ENCODE results near the gene ZFHX3.
"Not testable (repeated sequence)": the region's sequence is repeated elsewhere in the genome, so short reads cannot be mapped to it uniquely, and the experiment has no call there.

The ZFHX3 gene

DNA sequence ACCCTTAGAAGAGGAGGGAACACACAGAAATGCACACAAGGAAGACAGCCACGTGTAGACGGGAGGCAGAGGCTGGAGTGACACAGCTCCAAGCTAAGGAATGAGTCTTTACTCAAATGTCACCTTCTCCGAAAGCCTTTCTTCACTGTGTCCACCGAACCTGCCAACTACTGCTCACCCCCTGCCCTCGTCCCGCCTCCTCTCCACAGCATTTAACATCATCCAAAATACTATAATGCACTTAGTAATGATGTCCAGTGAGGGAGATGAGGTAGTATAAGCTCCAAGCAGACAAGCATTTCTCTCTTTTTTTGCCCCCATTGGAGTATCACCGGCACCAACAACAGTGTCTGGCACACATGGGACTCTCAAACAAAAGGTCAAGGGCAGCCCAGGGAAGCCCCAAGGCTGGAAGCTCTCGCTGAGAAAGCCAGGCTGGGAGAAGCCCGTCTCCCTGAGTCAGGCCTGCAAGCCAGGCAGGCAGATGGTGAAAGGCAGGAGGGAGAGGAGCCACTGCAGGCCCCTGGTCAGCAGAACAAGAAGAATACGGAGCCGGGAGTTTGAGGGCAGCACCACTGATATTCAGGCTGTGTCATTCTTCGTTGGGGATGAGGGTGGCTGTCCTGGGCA is 25.9 kb downstream of the ZFHX3 start:
- no peak for DNase-seq

GRCh38 chr16:73020409-73020884 is 27.5 kb downstream of the ZFHX3 start:
- DNase-seq: peak; percentile 64

- peak; percentile 6 for DNase-seq
Observed at GRCh38 chr16:73019457-73020362, 28.2 kb downstream of the ZFHX3 start.

DNA sequence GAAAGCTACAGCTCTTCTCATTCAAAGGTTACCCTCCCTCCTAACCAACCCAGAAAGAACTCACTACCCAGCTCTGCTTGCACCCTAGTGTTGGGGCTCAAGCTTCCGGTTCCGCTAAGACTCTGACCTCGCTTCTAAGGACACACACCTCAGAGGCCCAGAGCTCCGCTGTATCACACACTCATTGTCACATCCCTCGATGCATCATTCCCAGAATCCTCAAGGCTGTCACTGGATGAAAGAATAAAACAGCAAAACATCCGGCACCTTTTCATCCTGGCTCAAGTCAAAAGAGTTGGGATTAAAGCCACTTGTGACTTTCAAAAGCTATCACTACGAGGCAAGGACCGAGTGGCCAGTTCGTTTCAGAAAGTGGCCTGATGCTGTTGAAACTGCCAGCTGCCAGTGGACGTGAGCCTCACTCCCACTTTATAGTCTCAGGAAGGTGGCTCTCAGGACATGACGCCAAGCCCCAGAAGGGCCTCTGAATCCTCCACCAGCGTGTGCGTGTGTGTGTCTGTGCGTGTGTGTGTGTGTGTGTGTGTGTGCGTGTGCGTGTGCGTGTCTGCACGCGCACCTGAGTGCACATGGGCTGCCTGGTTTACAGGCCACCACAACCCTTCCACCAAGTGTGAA is 29.0 kb downstream of the ZFHX3 start:
- no peak for DNase-seq

- no peak for DNase-seq
Observed at GRCh38 chr16:73017321-73017720, 30.6 kb downstream of the ZFHX3 start.

GRCh38 chr16:73016488-73016830 is 31.5 kb downstream of the ZFHX3 start:
- DNase-seq: no peak

DNA sequence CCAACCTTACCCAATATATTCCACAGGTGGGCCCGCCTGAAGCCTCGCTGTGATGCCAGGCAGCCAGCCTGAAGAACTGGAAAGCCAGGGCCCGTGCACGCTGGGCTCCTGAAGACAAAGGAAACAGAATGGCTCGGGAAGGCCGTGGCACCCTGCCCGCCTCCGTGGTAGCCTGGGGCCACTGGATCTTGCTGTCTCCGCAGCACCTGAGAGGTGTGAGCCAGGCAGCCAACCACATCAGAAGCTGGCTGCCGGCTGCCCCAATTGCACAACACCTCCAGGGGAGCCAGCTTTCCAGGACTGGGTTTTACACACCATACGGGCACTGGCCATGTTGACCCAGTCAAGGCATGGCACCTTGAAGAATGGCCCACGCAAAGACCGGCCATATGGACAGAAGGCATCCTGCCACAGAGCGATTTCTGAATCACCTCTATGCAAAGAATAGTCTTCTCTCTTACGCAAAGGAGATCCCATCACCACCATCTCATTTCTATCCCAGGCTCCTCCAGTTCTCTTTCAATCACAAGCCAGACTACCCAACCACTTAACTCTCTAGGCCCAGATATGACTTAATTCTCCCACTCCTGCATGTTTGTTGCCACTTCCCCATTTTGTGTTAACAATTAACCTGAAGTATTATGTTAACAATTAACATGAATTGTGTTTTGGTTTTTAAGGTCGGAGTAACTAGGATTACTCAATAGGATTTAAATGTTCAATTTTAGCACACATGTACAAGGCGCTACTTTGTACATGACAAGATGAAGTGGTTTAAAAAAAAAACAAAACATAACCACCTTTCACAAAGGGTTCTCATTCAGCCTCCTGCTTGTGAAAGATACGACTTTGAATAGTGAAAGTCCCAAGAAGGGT is 32.1 kb downstream of the ZFHX3 start:
- DNase-seq: no peak

DNA sequence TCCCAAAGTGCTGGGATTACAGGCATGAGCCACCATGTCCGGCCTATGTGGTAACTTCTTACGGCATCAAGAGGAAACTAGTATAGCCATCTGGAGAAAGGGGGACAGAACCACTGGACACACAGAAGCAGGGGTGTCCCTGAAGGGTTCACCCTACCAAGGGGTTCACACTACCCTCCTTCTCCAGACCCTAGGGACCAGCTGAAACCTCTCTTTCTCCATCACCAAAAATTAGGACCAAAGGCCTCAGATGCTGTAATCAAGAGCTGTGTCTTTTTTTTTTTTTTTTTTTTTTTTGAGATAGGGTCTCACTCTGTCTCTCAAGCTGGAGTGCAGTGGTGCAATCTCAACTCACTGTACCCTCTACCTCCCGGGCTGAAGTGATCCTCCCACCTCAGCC is 33.2 kb downstream of the ZFHX3 start:
- no peak for DNase-seq

GRCh38 chr16:73013974-73014373 is 34.0 kb downstream of the ZFHX3 start:
- DNase-seq: no peak

GRCh38 chr16:73012341-73012740 is 35.6 kb downstream of the ZFHX3 start:
- no peak for DNase-seq

DNA sequence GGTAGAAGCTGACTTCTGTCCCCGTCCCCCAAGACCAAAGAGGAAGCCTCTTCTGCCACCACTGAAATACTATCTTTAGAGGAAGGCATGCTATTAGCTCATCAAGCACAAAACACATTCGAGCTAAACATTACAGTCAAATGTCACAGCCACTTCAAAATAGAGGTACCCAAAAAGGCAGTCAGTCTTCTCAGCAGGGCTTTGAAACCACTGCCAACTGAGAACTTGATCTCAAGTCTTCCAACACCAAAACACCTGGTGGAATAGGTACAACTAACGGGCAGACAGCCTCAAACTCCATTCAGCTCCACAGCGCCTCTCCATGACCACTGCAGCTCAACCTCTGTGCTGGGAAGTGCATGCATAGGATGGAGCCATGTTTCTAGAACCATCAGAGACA is 36.0 kb downstream of the ZFHX3 start:
- no peak for DNase-seq

DNA sequence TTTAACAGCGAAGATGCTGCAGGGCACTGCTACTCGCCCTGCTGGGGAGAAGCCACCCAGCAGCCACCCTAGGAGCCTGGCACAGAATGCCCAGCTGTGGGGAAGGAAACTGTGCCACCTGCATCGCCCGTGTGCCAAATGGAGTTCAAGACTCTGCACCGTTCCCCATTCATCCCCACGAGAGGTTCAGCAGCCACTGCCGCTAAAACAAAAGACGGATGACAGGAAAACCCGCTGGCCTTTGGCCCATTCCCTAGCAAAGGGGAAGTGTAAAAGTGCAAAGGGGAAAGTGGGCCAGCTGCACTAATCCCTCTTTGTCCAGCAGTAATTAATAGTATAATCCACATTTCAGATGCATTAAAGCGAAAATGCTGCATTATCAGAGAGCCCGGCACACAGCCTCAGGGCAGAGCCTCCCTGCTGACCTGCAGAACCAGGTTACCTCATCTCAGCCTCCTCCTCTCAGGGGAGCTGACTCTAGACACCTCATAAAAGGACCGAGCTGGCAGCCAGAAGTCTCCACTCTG is 37.7 kb downstream of the ZFHX3 start:
- no peak for DNase-seq

GRCh38 chr16:73009710-73010109 is 38.2 kb downstream of the ZFHX3 start:
- not testable (repeated sequence) for DNase-seq

GRCh38 chr16:73006026-73006425 is 41.9 kb downstream of the ZFHX3 start:
- no peak for DNase-seq

GRCh38 chr16:73002866-73003265 is 45.1 kb downstream of the ZFHX3 start:
- DNase-seq: no peak

GRCh38 chr16:73000907-73001521 is 46.9 kb downstream of the ZFHX3 start:
- DNase-seq: no peak

- DNase-seq: no peak
Observed at GRCh38 chr16:73000020-73000906, 47.7 kb downstream of the ZFHX3 start.

GRCh38 chr16:72999541-73000019 is 48.3 kb downstream of the ZFHX3 start:
- DNase-seq: no peak

- DNase-seq: no peak
Observed at GRCh38 chr16:72997141-72997542, 50.8 kb downstream of the ZFHX3 start.

DNA sequence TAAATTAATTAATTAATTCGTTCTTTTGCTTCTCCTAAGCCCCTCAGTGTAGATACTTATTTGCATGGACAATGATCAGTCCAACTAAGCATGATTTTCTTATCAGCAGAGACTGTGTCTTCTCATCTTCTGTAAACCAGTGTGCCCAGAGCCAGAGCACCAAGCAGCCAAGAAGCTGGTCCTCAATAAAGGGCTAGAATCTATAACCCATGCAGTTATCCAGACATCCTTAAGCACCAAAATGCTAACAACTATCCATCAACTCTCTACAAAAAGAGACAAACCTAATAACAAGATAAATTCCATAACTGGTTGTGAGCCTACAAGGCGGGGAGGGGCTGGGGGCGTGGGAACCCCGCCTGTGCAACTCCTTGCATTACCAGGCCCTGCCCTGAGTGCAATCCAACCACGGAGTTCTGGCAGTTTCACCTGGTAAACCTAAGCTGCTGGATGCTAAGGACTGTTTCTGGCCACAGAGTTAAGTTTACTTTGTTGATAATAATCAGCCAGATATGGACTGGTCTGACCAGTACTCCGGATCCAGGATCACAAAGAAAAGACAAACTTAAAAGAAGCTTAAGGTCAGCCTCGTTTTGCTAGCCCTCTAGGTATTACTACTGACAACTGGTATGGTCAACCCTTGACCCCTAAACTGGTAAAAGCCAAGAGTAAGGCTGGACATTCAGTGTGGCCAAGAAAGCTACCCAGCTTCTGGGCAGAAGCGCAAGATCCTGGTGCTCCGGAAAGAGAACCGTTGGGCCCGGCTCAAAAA is 51.5 kb downstream of the ZFHX3 start:
- no peak for DNase-seq

Data from T1000 (cell line).